ENCODE data around the gene ARHGAP11A.

The ARHGAP11A gene

DNA sequence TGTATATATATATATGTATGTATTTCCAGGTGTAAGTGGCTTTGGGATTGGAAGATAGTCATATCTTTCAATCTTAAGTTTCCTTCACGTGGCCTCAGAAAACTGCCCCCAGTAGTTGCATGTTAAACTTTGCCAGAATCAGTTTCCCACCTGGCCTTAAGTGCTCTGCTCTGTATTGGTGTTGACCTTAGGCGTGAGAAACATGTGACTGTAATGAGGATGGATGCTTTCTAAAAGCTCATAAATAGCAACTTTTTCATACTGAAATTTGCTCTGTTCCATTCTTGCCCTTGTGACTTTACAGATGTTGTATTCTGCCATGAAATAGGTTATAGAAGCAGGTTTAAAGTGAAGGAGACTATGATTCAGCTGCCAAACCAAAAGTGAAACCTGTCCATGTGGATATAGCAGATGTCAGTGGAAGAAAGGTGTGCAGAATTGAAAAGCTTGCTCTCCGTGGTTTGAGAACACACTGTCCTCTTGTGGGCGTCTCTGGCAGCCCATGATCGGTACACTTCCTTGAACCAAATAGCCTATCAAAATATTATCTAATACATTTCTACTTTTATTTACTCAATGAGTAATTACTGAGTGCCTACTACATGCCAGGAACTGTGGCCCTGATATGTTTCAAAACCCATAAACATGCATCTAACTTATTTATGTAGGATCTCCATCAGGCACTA lies 42.0 kb downstream of the ARHGAP11A start:
- DNase-seq (ENCODE audit: low read depth in 2 of 2) = no peak

DNA sequence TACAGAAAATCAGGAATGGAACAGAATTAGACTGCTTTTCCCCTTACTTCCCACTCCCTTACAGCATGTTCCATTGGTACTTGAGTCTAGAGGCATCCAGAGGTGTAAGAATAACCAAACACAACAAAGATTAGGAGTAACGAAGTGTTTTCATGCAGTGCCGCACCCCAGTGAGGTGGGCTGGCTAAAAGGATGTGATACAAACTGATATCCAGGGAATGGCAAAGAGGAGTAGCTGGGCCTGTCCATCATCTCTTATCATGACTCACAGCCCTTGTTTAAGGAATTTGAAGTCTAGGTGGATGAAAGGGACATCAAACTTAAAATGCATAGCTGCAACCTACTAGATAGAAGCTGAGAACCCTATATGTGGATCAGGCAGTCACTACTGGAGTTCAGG lies 42.6 kb downstream of the ARHGAP11A start:
- no peak for DNase-seq (ENCODE audit: low read depth in 2 of 2)

DNA sequence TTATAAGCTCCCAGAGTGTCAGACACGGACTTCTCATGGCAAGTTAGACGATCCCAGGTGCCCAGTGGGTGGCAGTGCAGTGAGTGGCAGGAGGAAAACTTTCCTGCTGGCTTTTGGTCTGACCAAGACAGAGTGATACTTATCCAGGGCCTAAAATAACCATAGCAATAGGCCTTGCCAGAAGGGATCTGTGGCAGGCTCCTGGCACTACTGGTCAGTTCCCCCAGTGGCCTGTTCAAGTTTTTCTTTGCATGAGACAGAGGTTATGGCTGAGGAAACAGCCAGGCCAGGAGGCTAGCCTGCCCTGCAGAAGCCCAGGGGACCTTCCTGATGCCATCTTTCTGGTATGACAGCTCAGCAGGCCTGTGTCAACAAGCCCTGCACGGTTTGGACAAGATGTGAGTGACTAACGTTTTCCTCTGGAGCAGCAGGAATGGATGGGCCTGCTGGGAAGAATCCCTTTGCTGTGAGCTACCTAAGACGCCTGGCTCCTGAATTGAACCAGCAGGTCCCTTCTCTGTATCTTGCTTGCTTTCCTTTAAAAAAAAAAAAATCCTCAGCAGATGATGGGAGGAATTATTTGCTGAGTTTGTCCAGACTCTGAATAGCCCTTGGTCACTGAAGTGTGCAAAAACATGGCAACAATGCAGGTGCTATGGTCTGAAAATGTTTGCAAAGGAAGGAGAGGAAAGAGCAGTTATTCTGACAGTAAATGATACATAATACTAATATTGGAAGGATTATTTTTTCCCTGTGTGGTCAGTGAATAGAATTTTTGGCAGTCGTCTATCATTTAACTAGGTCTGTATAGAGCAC lies 44.2 kb downstream of the ARHGAP11A start:
- no peak for DNase-seq (ENCODE audit: low read depth in 2 of 2)

DNA sequence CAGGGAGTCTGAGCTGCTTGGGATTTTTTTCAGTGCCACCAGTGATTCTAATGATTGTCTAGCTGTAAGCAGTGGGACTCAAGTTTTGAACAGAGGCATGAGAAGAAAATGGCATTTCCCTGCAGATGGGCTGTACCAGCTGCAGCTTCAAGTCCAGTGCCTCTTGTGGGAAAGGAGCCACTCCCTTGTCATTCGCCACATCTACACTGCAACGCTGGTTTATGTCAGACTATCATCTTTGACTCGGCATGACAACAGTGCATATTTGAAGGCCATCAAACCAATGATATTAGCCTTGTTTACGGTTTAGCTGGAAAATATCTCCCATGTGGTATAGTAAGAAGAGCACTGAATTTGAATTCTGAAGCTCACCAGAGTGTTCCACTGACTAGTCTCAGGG lies 48.4 kb downstream of the ARHGAP11A start:
- DNase-seq (ENCODE audit: low read depth in 2 of 2) = no peak

GRCh38 chr15:32664796-32665195 lies 49.5 kb downstream of the ARHGAP11A start:
- no peak for DNase-seq (ENCODE audit: low read depth in 2 of 2)

DNA sequence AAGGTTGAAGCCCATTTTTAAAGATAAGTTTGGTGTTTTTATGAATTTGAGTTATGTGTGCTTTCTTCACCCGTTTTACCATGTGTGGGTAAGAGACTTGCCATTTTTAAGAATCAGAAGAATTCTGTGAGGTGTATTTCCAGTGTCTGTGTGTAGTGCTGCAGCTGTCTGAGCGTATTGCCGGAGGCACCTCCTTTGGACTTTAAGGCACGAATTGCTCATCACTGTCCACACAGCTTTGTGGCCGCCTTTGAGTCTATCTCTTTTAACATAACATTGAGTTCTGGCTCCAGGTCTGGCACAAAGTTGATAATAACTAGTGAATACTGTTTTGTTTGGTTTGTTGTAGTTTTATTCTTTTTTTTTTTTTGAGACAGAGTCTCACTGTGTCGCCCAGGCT lies 52.0 kb downstream of the ARHGAP11A start:
- DNase-seq (ENCODE audit: low read depth in 2 of 2) = no peak

DNA sequence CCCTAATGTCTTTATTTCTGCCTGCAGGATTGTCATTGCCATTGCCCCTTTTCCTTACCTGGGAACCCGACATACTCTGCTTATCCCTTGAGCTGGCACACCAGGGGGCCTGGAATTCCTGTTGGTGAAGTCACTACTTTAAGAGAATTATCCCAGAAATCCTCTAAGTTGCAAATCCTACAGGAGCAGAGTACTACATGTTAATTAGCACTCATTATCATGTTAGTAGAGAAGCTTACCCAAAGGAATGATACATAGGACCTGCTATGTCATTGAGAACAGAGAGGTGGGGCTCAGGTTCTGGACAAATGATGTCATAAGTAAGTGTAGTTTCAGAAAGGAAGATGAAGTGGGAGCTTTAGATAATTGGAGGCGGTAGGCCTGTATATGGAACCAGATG lies 53.6 kb downstream of the ARHGAP11A start:
- DNase-seq (ENCODE audit: low read depth in 2 of 2) = no peak

DNA sequence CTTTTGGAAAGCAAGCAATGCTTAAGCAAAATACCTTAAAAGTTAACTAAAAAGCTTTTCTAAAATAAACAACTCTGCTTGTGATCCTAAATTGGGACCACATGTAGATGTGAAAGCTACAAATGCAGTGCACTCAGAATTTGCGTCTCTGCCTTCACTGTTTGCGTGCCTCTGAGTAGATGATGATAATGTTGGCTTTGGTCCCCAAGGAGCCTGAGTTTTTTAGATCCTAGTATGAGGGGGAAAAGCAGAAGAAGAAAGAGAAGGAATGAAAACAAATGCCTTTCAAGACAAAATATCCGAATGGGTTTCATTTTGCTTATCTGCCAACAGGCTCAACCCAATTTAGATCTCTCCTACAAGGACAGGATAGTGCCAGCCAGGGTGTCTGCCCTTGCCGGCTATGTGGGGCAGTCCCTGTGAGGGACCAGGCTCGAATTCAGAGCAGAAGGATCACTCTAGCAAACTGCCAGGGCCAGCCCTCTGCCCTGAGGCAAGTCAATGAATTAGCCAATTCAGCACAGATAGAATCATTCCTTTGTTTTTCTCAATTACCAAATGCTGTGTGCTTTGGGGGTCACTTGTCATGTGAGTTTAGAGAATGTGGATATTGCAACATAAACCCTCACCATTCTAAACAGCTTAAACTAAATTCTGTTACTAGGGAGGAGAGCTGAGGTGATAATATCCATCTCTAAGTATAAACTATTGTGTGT lies 54.8 kb downstream of the ARHGAP11A start:
- DNase-seq (ENCODE audit: low read depth in 2 of 2) = no peak

DNA sequence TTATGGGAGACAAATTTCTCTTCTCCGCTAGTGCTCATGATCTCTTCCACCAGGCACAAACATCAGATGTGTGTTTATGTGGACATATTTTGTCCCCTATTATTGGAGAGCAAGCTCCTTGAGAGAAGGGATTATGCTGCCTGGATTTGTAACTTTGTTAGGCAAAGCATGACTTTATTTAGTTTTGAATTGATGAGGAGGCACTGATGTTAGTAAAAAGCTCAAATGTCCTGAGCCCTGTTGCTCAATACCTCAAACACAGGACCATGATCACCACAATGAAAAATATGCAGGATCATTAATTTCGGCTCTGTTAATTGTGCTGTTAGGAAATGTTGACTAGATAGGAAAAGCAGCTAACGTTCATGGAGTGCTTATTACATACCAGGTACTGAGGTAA lies 55.3 kb downstream of the ARHGAP11A start:
- DNase-seq (ENCODE audit: low read depth in 2 of 2) = no peak

- no peak for DNase-seq (ENCODE audit: low read depth in 2 of 2)
Measured at GRCh38 chr15:32671339-32672325, 56.3 kb downstream of the ARHGAP11A start.

DNA sequence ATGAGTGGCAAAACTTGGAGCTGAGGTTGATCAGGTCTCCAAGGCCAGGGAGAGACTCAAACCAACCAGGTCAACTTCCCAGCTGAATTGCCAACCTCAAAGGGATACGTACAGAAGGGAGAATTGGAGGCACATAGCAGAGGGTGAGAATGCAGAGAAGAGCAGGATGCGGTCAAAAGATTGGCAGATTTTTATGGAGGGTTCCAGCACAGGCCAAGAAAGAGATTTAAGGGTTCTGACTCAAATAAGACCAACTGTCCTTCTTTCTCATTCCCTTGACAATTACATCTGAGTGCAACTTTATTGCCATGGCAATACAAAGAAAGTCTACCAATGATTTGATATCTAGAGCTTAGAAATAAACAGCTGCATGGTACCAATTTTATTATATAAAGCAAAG lies 59.4 kb downstream of the ARHGAP11A start:
- DNase-seq (ENCODE audit: low read depth in 2 of 2) = no peak

GRCh38 chr15:32675466-32675865 lies 60.2 kb downstream of the ARHGAP11A start:
- no peak for DNase-seq (ENCODE audit: low read depth in 2 of 2)

GRCh38 chr15:32676169-32676568 lies 60.9 kb downstream of the ARHGAP11A start:
- no peak for DNase-seq (ENCODE audit: low read depth in 2 of 2)

DNA sequence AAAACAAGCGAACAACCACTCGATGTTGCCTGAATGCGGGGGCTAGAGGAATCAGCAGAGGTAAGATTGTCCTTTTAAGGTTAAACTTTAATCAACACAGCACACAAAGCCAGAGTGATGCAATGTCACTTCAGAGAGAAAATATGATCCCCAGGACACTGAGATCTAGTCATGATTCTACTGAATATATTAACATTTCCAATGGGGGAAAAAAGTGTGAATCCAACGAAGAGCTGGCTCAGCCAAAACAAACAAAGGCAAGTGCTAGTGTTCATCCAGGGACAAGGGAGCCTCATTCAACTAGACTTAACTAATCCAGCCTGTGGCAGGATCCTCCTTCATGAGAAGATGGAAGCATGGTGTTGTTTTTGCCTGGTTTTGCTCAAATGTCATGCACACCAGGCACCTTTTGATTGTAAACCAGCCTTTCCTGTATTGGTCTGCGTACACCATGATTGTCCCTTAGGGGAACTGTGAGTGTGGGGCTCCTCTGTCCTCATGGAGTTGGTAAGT lies 62.0 kb downstream of the ARHGAP11A start:
- DNase-seq (ENCODE audit: low read depth in 2 of 2) = no peak

- no peak for DNase-seq (ENCODE audit: low read depth in 2 of 2)
Measured at GRCh38 chr15:32679298-32679690, 64.0 kb downstream of the ARHGAP11A start.

DNA sequence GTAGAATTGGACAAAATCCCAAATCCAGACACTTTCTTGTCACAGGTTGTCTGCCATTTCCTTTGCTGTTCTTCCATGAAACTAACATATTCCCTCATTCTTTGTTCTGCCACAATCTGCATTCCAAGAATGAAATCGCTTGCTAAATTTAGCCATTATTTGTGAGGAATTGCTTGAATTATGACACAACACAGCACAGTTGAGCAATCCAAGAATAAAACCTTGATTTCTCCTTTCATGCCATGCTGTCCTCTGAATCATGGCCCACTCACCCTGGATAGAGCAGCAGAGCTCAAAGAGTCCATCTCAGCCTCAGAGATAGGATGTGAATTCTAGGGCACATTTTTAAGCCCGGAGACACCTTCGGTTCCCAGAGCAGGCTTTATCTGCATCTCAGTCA lies 67.3 kb downstream of the ARHGAP11A start:
- no peak for DNase-seq (ENCODE audit: low read depth in 2 of 2)

DNA sequence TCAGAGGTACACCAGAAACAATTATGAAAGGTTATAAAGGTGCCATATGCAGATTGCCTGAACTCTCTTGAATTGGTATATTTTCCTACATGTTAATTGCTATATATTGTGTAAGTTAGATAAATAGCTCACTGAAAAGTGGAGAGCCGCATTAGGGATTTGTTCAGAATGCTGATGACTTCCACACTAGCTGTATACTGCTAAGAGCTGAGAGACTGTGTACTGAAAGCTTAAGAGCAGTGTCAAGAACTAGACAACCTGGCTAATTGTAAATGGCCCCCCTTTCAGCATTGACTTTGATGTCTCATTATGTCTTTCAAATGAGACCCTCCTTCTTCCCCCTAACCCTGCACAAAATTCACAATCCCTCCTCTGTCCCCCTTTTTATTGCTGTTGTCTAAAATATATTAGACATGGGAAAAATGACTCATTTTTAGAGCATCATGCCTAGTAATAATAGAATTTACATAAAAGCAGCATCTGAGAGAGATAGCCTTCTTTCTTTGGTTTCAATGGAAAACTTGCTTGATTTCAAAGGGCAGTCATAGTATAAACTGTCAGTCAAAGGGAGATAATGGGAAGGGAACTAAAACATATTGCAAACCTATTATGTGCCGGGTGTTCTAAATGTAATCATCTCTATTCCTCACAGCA lies 67.8 kb downstream of the ARHGAP11A start:
- no peak for DNase-seq (ENCODE audit: low read depth in 2 of 2)

- no peak for DNase-seq (ENCODE audit: low read depth in 2 of 2)
Measured at GRCh38 chr15:32683906-32684584, 68.7 kb downstream of the ARHGAP11A start.

DNA sequence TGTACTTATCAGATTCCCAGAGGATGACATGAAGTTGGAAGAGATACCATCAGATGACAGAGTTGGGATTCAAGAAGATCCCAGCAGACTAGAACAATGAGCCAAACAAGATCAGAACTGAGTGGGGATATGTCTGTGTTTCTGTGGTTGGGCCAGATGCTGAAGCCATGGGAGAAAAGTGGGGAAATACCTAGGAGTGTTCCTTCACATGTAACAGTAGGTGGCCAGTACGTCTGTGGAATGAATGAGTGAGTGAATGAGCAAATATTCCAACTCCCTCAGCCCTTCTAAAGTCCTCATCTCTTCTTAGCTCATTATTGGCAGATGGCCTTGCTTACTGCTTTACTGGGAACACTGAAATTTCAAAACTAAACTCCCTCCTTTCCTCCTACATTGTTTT lies 70.3 kb downstream of the ARHGAP11A start:
- no peak for DNase-seq (ENCODE audit: low read depth in 2 of 2)

- no peak for DNase-seq (ENCODE audit: low read depth in 2 of 2)
Measured at GRCh38 chr15:32687556-32687955, 72.3 kb downstream of the ARHGAP11A start.

All from stimulated activated CD8-positive, alpha-beta memory T cell treated with anti-CD3 and anti-CD28 coated beads, Interleukin-15, amount 100 ng/mL, for 4 hours (primary cell).